Type B pancreatic cell (in vitro differentiated cells): ENCODE measurements around the gene MPDZ. TPM values are rescaled to one million over a fixed set of nuclear protein-coding genes. Genes with fewer than 3 reads are reported as not detected.
A peak's percentile ranks its signal among the peaks of the same experiment; 100 is the strongest.

Source experiments
- DNase-seq: peaks from one replicate; pipeline ENCODE4 v3.0.0; 2021; ENCODE audit warnings: mixed read lengths; ENCODE audit not compliant: unreplicated experiment; ENCODE audit errors: extremely low spot score
- H3K27ac Mint-ChIP-seq: 2 replicates; pipeline ENCODE4 v1.8.0; 2021; ENCODE audit warnings: mild to moderate bottlenecking, mixed read lengths
- H3K27me3 Mint-ChIP-seq: 2 replicates; pipeline ENCODE4 v1.8.0; 2021; ENCODE audit warnings: mixed read lengths
- H3K36me3 Mint-ChIP-seq: 2 replicates; pipeline ENCODE4 v1.8.0; 2021; ENCODE audit warnings: mixed read lengths
- H3K4me1 Mint-ChIP-seq: one replicate; pipeline ENCODE4 v1.8.0; 2021; ENCODE audit warnings: mixed read lengths; ENCODE audit not compliant: unreplicated experiment
- H3K4me3 Mint-ChIP-seq: 2 replicates; pipeline ENCODE4 v1.8.0; 2021; ENCODE audit warnings: mild to moderate bottlenecking, mixed read lengths
- H3K9me3 Mint-ChIP-seq: 2 replicates; pipeline ENCODE4 v1.8.0; 2021; ENCODE audit warnings: mixed read lengths
- CTCF ChIP-seq: fragments of 200-600 bp; sonication (generic); conservative IDR thresholded peaks from 2 replicates; pipeline ENCODE4 v1.5.0; 2021; ENCODE audit warnings: antibody characterized with exemption, mild to moderate bottlenecking
- total RNA-seq: library from RNA; stranded (reverse); gene quantifications from 2 replicates; pipeline ENCODE4 v1.2.1, GENCODE V29; 2021; ENCODE audit warnings: low replicate concordance

Gene MPDZ
- total RNA-seq, 1 donor from 2014 or later = 53.0 TPM

- TF ChIP-seq CTCF = no peak
- peaks cover 37% of the 10 kb centered on the region for H3K36me3 Mint-ChIP-seq
- H3K27ac Mint-ChIP-seq = no peak overlapping the region
Measured at GRCh38 chr9:13113216-13113615, 166.3 kb downstream of the MPDZ start.

DNA sequence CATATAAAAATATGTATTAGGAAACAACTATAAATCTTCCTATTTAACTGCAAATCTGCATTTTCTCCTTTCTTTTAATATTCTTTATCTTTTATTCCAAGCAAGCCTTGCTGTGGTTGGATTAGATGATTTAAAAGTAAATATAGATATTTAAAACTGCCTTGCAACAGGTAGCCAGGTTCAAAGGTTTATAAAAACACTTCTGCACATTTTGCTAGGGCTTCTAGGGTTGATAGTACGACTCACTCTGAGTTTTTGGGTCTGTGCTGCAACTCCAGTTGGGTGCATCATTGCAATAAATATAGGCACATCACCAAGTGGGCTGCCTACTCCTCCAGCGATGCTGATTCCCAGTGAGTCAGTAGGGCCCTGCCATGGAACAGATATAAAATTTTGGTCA is 167.7 kb downstream of the MPDZ start:
- DNase-seq = no peak
- no peaks in the 10 kb centered on the region for H3K9me3 Mint-ChIP-seq
- H3K4me3 Mint-ChIP-seq = no peak overlapping the region
- H3K36me3 Mint-ChIP-seq = peaks cover 42% of the 10 kb centered on the region
- TF ChIP-seq CTCF = no peak
- H3K27me3 Mint-ChIP-seq = no peaks in the 10 kb centered on the region
- H3K4me1 Mint-ChIP-seq = no peaks in the 10 kb centered on the region
- no peak overlapping the region for H3K27ac Mint-ChIP-seq

More at GRCh38 chr9:13113216-13113615, 166.3 kb downstream of the MPDZ start:
- Mint-ChIP-seq H3K9me3 (no peaks in the 10 kb centered on the region), H3K27me3 (no peaks in the 10 kb centered on the region), H3K4me1 (no peaks in the 10 kb centered on the region), H3K4me3 (no peak overlapping the region)
- DNase-seq = no peak

- no peak for DNase-seq
- H3K9me3 Mint-ChIP-seq = no peaks in the 10 kb centered on the region
- H3K36me3 Mint-ChIP-seq = peaks cover 46% of the 10 kb centered on the region
- H3K27ac Mint-ChIP-seq = no peak overlapping the region
- no peak overlapping the region for H3K4me3 Mint-ChIP-seq
- H3K4me1 Mint-ChIP-seq = no peaks in the 10 kb centered on the region
- no peak for TF ChIP-seq CTCF
- H3K27me3 Mint-ChIP-seq = no peaks in the 10 kb centered on the region
Measured at GRCh38 chr9:13110766-13111417, 168.6 kb downstream of the MPDZ start.

DNA sequence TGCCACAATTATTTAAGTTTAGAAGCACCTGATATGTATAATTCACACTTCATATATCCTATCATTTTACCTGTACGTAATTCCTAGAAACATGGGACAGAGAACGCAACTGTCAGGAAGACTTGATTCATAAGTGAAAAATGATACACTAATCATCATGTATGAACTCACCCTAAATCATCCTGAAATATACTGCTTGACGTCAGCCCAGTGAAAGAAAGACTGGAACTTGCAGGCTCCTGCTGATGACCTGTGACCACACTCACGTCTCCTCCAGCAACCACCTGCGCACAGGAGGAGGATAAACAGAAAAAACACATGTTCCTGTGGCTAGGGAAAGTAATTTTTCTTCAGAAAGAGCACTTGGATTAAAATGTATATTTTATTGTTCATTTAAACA is 169.7 kb downstream of the MPDZ start:
- H3K9me3 Mint-ChIP-seq = no peaks in the 10 kb centered on the region
- no peaks in the 10 kb centered on the region for H3K27me3 Mint-ChIP-seq
- H3K4me1 Mint-ChIP-seq = no peaks in the 10 kb centered on the region
- no peak for TF ChIP-seq CTCF
- no peak overlapping the region for H3K27ac Mint-ChIP-seq
- no peak for DNase-seq
- H3K4me3 Mint-ChIP-seq = no peak overlapping the region
- H3K36me3 Mint-ChIP-seq = peaks cover 46% of the 10 kb centered on the region

DNA sequence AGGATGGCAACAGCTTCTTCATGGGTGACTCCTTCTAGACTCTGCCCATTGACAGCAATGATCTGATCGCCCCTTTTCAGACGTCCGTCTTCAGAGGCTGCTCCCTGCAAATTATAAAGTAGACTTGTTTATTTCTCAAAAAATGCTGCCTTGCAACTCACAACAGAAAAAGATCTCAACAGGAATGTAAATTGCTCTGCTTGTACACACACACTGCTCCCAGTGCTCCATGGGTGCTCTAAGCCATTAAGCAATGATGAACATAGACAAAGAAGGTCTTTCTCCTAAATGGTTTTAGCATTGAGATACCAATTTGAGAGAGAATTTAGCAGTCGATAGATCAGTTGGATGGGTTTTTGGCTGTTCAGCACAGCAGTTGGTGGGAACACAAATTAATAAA is 172.5 kb downstream of the MPDZ start:
- Mint-ChIP-seq H3K36me3 (peaks cover 40% of the 10 kb centered on the region), H3K27me3 (no peaks in the 10 kb centered on the region), H3K27ac (peak overlapping the region; percentile 18), H3K9me3 (no peaks in the 10 kb centered on the region), H3K4me3 (no peak overlapping the region), H3K4me1 (peaks cover 6% of the 10 kb centered on the region)
- no peak for TF ChIP-seq CTCF
- no peak for DNase-seq
